GM18868 (cell line): ENCODE results near the gene DCUN1D5.

Experiments
- ATAC-seq: cut with Tn5 transposase; IDR thresholded peaks from one replicate; pipeline ENCODE4 v1.9.1; 2021; ENCODE audit warnings: mild to moderate bottlenecking, moderate library complexity; ENCODE audit not compliant: unreplicated experiment

DCUN1D5 gene

GRCh38 chr11:103091801-103092524 lies at the start of gene DCUN1D5:
DCUN1D5 (minus strand) TSS chr11:103092160; CDS start chr11:103091872, 288 bp downstream.
- peak; percentile 99 for ATAC-seq

- peak; percentile 48 for ATAC-seq
Observed at GRCh38 chr11:103125462-103125861, 33.5 kb upstream of the DCUN1D5 start.

DNA sequence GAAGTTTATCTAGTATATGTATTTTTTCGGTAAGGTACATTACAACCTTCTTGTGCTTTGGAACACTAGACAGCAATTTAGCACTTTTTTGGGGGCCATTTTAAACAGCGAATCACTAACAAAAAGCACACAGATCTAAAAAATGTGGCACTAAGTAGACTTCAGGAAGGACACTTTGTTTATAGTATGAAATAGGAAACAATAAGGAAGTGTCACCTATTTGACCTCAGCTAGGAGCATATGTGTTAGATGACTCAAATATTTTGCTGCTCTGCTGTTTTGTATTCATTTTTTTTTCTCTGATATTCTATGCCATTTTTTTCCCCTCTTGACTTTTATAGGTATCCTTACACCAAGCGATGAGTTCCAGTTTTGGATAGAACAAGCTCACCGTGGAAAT lies 22.9 kb upstream of the DCUN1D5 start:
- no peak for ATAC-seq

DNA sequence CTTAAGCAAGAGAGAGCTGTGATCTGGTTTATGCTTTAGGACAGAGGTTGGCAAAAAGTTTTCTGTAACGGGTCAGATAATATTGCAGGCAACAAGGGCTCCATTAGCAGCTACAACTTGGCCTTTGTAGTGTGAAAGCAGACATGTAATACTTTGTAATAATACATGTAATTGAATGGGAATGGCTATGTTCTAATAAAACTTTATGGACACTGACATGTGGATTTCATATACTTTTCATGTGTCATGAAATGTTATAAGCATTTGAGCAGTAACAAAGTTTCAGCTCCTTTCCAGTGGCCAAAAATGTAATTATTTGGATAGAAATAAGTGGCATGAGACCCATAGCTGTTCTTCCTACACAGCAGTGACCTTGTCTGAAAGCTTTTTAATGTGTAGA lies 20.4 kb upstream of the DCUN1D5 start:
- ATAC-seq = no peak

GRCh38 chr11:103111400-103111799 lies 19.4 kb upstream of the DCUN1D5 start:
- no peak for ATAC-seq

DNA sequence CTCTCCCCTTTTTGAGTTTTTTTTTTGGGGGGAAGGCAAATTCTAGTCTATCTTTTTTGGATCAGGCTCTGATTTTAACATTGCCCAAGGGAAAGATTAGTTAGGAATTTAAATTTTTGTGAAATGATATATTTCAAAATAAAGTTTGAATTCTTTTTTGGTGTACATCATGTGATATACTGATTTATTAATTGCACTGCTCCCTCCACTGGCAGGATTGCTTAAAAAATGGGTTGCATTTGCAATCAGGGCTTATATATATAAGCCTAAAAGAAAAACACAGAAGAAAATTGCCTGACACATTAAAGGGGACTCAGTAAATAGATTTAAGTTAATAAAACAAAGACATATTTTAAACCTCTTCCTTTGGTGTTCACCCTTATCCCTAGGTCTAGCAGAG lies 18.4 kb upstream of the DCUN1D5 start:
- no peak for ATAC-seq

- ATAC-seq = peak; percentile 16
Observed at GRCh38 chr11:103109818-103110388, 17.9 kb upstream of the DCUN1D5 start.

GRCh38 chr11:103108933-103109817 lies 17.2 kb upstream of the DCUN1D5 start, which contains the start of gene DYNC2H1:
DYNC2H1 (plus strand) TSS chr11:103109426; CDS start chr11:103109575, 149 bp downstream.
- peak; percentile 99 for ATAC-seq

- no peak for ATAC-seq
Observed at GRCh38 chr11:103097279-103097678, 5.3 kb upstream of the DCUN1D5 start.

GRCh38 chr11:103091064-103091800 lies 728 bp downstream of the DCUN1D5 start:
- ATAC-seq = peak; percentile 43

DNA sequence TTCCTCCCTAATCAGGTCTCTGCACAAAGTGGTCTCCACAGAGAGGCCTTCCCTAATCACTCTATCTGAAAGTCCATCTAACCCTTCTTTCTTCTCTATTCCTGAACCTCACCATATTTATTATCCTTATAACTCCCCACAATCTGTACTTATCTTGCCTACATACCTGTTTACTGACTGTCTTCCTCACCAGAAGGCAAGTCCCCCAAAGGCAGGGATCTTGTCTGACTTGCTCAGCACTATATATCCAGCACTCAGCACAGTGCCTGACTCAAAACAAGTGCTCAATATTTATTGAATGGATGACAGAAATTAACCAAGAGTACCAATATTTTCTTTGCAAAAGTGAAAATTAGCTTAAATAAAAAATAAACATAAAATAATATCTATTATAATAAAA lies 5.5 kb downstream of the DCUN1D5 start:
- no peak for ATAC-seq

DNA sequence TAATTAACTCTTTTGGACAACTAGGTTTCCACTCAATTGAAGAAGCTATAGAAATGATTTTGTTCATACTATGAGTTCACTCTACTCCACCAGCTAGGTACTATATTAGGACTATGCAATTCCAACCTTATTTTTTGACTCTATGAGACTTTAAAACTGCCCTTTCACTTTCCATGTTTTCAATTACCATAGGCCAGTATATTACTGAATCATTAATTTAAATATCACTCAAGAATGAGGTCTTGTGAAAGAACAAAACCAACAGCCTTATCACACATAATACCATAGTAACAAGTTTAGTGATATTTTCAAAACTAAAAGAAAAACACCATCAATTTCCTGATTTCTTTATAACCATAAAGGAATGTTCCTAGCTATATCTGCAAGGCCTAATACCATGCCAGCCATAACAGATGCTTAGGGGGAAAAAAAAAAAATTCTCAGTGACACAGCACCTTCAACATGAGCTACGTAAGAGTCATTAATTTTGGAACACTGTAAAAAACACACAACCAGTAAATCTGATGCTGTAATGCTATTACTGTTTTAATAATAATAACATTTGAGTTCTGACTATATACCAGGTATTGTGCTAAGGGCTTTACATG lies 6.1 kb downstream of the DCUN1D5 start:
- no peak for ATAC-seq

GRCh38 chr11:103079833-103080232 lies 12.1 kb downstream of the DCUN1D5 start:
- no peak for ATAC-seq

DNA sequence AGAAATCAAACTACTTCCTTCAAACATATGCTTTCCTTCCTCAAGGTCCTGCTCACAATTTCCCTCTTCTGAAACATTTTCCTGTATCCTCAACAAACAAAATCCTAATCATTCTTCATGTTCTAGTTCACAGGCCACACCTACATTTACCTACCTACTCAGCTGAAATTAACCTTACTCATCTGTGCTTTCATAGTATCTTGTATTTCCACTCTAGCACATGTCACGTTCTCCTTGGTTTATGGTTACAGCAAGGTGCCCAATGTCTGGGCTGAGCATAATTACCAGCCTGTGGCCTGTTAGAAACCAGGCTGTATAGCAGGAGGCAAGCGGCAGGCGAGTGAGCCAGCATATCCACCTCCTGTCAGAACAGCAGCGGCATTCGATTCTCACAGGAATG lies 13.2 kb downstream of the DCUN1D5 start:
- no peak for ATAC-seq

GRCh38 chr11:103077554-103077953 lies 14.4 kb downstream of the DCUN1D5 start:
- no peak for ATAC-seq

DNA sequence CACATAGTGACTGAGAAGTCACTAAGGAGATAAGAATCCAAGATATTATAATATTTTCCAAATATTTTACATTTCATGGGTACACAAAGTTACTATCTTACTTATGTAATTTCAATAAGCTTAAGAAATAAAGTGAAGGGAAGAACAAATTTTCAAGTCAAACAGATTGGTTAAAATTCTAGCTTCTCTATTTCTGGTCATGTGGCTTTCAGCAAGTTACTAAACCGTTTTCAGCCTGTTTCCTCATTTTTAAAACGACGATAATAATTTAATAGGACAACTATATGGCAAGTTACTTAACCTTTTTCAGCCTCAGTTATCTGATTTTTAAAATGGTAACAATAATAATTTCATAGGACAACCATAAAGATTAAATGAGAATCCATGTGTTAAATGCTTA lies 15.6 kb downstream of the DCUN1D5 start:
- no peak for ATAC-seq

- no peak for ATAC-seq
Observed at GRCh38 chr11:103071008-103071407, 21.0 kb downstream of the DCUN1D5 start.

DNA sequence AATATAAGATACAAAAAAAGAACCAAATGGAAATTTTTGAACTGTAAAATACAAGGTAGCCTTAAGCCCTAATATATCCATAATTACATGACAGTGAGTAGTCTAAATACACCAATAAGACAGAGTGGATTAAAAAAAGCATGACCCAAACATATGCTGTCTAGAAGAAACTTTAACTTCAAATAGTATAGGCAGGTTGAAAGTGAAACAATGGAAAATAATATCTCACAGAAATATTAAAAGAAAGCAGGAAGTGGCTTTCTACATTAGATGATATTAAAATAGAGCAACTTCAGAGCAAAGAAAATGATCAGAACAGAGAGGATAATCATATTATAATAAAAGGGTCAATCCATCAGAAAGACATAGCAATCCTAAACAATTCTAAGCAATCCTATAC lies 21.8 kb downstream of the DCUN1D5 start:
- no peak for ATAC-seq

GRCh38 chr11:103069367-103069766 lies 22.6 kb downstream of the DCUN1D5 start:
- no peak for ATAC-seq

- ATAC-seq = no peak
Observed at GRCh38 chr11:103067118-103067517, 24.8 kb downstream of the DCUN1D5 start.
